Stimulated activated naive CD8-positive, alpha-beta T cell treated with anti-CD3 and anti-CD28 coated beads, Interleukin-15, Interleukin-2, amounts not matched to agents 100 U/mL and 50 U/mL, for 24 hours (primary cell): Measurements from ENCODE around the gene ELF3.
"Not testable (repeated sequence)": the region's sequence is repeated elsewhere in the genome, so short reads cannot be mapped to it uniquely, and the experiment has no call there.

Experiments
- ATAC-seq: fragments of 150-1000 bp; cut with Tn5 transposase; one replicate; pipeline ENCODE4 v1.10.0; 2021
- DNase-seq: peaks from one replicate; pipeline ENCODE4 v3.0.0; 2021

The ELF3 gene

GRCh38 chr1:202010180-202011015 lies at the start of gene ELF3:
ELF3 (plus strand) TSS chr1:202010587; CDS start chr1:202011137, 550 bp downstream.
- DNase-seq = no peak
- peak; percentile 23 for ATAC-seq

GRCh38 chr1:201962382-201962781 lies 48.0 kb upstream of the ELF3 start:
- not testable (repeated sequence) for ATAC-seq, DNase-seq

- ATAC-seq (no peak), DNase-seq (no peak)
These were observed 46.1 kb upstream of the ELF3 start for GRCh38 chr1:201964261-201964660.

GRCh38 chr1:201966171-201966570 lies 44.2 kb upstream of the ELF3 start:
- DNase-seq (no peak), ATAC-seq (no peak)

- no peak for DNase-seq
- ATAC-seq = no peak
These were observed 42.0 kb upstream of the ELF3 start for GRCh38 chr1:201968202-201968925.

GRCh38 chr1:201970334-201971159 lies 39.8 kb upstream of the ELF3 start:
- DNase-seq = no peak
- no peak for ATAC-seq

GRCh38 chr1:201982082-201982622 lies 28.2 kb upstream of the ELF3 start:
- DNase-seq (peak; percentile 81), ATAC-seq (no peak)

- peak; percentile 59 for DNase-seq
- ATAC-seq = peak; percentile 87
These were observed 27.6 kb upstream of the ELF3 start, which contains the start of gene RNPEP for GRCh38 chr1:201982623-201983379. RNPEP (plus strand) TSS chr1:201982648; CDS start chr1:201982667, 19 bp downstream.

- DNase-seq = no peak
- no peak for ATAC-seq
These were observed 27.0 kb upstream of the ELF3 start for GRCh38 chr1:201983380-201983805.

GRCh38 chr1:201984446-201984845 lies 25.9 kb upstream of the ELF3 start:
- ATAC-seq = no peak
- DNase-seq = no peak

GRCh38 chr1:201985355-201985754 lies 25.0 kb upstream of the ELF3 start:
- no peak for DNase-seq
- no peak for ATAC-seq

GRCh38 chr1:201988601-201989000 lies 21.8 kb upstream of the ELF3 start:
- DNase-seq (no peak), ATAC-seq (no peak)

- DNase-seq (no peak), ATAC-seq (no peak)
These were observed 20.8 kb upstream of the ELF3 start for GRCh38 chr1:201989354-201990128.

- DNase-seq = no peak
- ATAC-seq = no peak
These were observed 20.0 kb upstream of the ELF3 start for GRCh38 chr1:201990427-201990826.

- peak; percentile 84 for ATAC-seq
- DNase-seq = peak; percentile 24
These were observed 10.7 kb upstream of the ELF3 start for GRCh38 chr1:201999625-202000238.

GRCh38 chr1:202002507-202002906 lies 7.9 kb upstream of the ELF3 start:
- DNase-seq = no peak

GRCh38 chr1:202004711-202005110 lies 5.7 kb upstream of the ELF3 start:
- ATAC-seq = no peak
- DNase-seq = no peak

More at GRCh38 chr1:202002507-202002906, 7.9 kb upstream of the ELF3 start:
- no peak for ATAC-seq

GRCh38 chr1:202005958-202006357 lies 4.4 kb upstream of the ELF3 start:
- ATAC-seq (no peak), DNase-seq (no peak)

- DNase-seq (no peak), ATAC-seq (no peak)
These were observed 3.1 kb upstream of the ELF3 start for GRCh38 chr1:202007304-202007703.
